Caki2 (cell line): ENCODE results near the gene PALM. TPM values are rescaled to one million over a fixed set of nuclear protein-coding genes. Genes with fewer than 3 reads are reported as not detected.
A peak's percentile ranks its signal among the peaks of the same experiment; 100 is the strongest.

Experiments used
- DNase-seq: peaks from one replicate; pipeline ENCODE4 v3.0.0-alpha.2; 2015; ENCODE audit warnings: low read depth
- in situ Hi-C: cut with HindIII; loops from 2 replicates; pipeline ENCODE4 v1.10.0; 2016; ENCODE audit warnings: low sequenced_read_pairs, low pct_unique_long_range_greater_than_20kb, mixed read lengths
- total RNA-seq: library from RNA; depleted of rRNA; stranded (reverse); fragments of >200 nt; shearing (Covaris generic); gene quantifications from 2 replicates; pipeline ENCODE4 v1.2.3, GENCODE V29; 2014; ENCODE audit warnings: low replicate concordance

Gene PALM
- total RNA-seq, 1 experiment from 2014 or later, result 14.1 TPM

DNA sequence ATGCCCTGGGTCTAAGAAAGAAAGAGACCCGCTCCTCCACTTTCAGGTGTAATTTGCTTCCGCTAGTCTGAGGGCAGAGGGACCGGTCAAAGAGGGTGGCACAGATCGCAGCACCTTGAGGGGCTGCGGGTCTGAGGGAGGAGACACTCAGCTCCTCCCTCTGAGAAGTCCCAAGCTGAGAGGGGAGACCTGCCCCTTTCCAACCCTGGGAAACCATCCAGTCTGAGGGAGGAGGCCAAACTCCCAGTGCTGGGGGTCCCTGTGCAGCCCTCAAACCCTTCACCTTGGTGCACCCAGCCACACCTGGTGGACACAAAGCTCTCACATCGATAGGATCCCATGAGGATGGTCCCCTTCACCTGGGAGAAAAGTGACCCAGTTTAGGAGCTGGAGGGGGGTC, 55.1 kb downstream of the PALM start:
- DNase-seq, result no peak
- in situ Hi-C loops, result no loop called here

- no peak for DNase-seq
- in situ Hi-C loops, result no loop called here
Observed at GRCh38 chr19:764301-764700, 55.6 kb downstream of the PALM start.

GRCh38 chr19:765179-765738, 56.5 kb downstream of the PALM start:
- in situ Hi-C loops, result no loop called here
- no peak for DNase-seq

DNA sequence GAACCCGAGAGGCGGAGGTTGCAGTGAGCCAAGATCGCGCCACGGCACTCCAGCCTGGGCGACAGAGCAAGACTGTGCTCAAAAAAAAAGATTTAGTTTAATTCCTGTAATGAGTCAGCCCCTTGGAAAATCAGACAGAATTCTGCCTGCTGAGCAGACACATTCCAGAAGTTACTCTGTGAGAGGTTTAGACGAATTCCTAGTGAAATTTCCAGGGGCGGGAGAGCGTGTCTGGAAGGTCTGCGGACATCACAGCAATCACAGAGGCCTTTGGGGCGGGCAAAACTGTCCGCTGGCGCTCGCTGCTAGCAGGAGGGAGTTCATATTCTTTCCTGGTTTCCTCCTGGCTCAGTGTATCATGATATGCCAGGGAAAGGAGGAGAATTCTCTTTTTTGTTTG, 59.7 kb downstream of the PALM start:
- DNase-seq, result peak; percentile 72
- in situ Hi-C loops, result no loop called here

GRCh38 chr19:769616-770015, 60.9 kb downstream of the PALM start:
- in situ Hi-C loops, result no loop called here
- no peak for DNase-seq

DNA sequence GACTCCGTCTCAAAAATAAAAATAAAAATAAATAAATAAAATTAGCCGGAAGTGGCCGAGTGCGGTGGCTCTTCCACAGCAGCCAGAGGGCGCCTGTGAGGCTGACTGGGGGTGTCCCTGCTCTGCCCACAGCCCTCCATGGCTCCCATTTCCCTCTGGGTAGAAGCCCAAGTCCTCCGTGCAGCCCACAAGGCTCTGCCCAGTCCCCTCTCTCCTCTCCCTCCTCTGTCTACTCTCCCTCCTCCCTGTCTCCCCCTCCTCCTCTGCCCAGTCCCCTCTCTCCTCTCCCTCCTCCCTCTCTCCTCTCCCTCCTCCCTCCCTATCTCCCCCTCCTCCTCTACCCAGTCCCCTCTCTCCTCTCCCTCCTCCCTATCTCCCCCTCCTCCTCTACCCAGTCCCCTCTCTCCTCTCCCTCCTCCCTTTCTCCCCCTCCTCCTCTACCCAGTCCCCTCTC, 62.6 kb downstream of the PALM start:
- no peak for DNase-seq
- in situ Hi-C loops, result no loop called here

- no peak for DNase-seq
- in situ Hi-C loops, result no loop called here
Observed at GRCh38 chr19:772063-772462, 63.3 kb downstream of the PALM start.

- in situ Hi-C loops, result no loop called here
- peak; percentile 61 for DNase-seq
Observed at GRCh38 chr19:772730-773436, 64.1 kb downstream of the PALM start.

DNA sequence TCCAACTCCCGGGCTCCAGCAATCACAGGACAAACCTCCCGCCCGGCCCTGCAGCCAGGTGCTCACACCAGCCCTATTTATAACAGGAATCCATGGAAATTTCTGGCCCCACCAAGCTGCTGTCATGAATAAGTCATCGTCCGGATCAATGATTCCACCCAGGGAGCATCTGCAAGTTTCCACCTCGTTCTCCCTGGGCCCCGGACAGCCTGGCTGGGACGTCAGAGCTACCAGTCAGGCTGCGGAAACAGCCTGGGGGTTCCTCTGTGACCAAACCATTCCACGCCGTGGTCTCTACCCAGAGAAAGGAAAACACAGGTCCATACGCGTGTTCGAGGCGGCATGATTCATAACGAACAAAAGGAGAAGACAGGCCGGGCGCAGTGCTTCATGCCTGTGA, 67.8 kb downstream of the PALM start:
- in situ Hi-C loops, result no loop called here

DNA sequence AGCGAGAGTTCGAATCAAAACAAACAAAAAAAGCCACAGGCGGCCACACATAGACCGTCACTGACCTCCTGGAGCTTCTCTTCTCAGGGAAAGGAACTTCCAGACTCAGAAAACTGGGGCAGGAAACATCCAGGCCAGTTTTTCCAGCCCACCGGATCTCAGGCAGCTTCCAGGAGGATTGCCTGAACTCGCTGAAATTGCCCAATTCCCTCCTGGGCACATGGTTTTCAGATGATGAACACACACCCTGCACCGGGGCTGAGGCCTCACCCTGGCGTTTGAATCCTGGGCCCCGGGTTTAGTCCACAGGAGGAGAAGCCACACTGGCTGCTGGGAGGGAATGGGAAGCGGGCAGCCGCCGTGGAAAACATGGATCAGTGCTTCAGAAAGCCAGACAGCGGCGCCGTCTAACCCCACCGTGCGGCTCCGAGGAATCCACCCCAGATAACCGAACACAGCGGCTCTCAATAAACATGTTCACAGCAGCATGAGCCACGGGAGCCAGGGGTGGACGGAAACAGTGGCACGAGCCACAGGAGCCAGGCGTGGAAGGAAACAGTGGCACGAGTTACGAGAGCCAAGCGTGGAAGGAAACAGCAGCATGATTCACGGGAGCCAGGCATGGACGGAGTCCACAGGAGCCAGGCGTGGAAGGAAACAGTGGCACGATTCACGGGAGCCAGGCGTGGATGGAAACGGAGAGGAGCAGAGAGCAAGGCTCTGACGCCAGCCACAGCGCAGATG, 70.3 kb downstream of the PALM start:
- in situ Hi-C loops, result no loop called here
- DNase-seq, result peak; percentile 72

More for the DNA sequence above, 67.8 kb downstream of the PALM start:
- DNase-seq, result peak; percentile 56

GRCh38 chr19:780935-781334, 72.2 kb downstream of the PALM start:
- in situ Hi-C loops, result no loop called here
- DNase-seq, result no peak

DNA sequence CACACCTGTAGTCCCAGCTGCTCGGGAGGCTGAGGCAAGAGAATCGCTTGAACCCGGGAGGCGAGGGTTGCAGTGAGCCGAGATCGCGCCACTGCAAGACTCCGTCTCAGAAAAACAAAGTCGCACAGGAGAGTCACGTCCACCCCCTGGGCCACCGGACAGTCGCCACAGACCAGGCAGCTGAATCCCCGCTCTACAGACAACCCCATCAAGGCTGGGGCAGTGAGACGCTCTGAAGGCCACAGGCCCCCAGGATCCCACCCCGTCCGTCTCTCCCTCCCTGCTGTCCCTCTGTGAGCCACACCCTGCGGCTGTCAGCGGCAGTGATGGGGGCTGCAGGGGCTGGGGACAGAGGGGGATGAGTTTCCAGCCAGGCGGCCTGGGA, 73.1 kb downstream of the PALM start:
- in situ Hi-C loops, result no loop called here

GRCh38 chr19:782185-782877, 73.6 kb downstream of the PALM start:
- DNase-seq, result peak; percentile 85
- in situ Hi-C loops, result no loop called here

More for the DNA sequence above, 73.1 kb downstream of the PALM start:
- no peak for DNase-seq

GRCh38 chr19:782878-783668, 74.3 kb downstream of the PALM start:
- no peak for DNase-seq
- in situ Hi-C loops, result no loop called here

DNA sequence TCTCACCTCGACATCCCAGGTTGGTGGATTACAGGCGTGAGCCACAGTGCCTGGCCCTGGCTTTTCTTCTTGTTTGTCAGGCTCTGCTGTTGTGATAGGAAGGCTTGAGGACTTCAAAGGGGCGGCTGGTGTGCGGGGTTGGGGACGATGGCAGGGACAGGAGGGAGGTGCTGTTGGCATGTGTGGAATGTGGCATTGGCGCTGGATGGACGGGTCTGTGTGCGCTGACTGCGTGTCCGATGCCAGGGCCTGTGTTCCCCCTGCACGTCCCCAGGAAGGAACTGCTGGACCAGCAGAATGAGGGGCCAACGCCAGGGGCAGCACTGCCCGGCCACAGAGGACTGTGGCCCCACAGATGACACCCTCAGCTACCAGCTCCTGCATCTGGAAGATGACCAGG, 75.8 kb downstream of the PALM start:
- DNase-seq, result no peak
- in situ Hi-C loops, result no loop called here

DNA sequence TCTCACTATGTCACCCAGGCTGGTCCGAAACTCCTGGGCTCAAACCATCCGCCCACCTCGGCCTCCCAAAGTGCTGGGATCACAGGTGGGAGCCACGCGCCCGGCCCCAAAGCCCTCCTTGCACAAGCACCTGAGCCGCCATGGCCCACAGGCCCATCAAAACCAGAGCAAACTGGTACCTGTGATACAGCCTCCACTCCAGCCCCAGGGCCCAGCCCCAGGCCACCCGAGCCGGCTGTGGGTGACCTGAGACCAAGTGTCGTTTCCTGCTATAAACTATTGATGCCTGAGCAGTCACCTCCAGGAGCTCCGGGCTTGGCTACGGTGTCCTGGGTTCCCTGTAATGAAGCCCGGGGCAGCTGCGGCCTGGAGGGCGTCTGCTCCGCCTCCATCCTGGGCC, 78.8 kb downstream of the PALM start:
- in situ Hi-C loops, result no loop called here
- DNase-seq, result no peak

- in situ Hi-C loops, result no loop called here
Observed at GRCh38 chr19:788686-788982, 79.9 kb downstream of the PALM start.

DNA sequence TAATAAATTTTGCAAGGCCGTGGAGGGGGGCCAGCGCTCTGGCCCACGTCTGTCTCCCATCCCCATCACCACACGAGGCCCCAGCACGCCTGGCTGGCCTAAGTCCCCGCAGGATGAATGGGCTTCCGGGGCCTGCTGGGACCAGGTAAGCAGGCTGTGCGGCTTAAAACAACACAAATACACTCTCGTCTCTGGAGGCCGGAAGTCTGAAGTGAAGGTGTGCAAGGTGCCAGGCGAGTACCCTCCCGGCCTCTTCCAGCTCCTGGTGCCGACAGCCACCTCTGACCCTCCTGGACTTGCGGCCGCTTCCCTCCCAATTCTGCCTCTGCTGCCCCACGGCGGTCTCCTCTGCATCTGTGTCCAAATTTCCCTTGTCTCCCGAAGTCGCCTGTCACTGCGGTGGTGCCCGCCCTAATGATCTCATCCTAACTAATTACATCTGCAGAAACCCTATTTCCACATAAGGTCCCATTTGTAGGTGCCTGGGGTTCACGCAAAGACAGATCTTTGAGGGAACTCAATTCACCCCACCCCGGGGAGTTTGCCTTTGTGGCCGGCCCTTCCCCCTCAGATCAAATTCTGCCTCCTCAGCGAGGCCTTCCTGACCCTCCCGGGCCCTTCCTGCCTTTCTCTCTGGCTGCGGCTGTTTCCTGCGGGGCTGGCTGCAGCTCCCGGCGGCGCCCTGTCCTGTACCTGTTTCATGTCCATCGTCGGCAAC, 80.4 kb downstream of the PALM start:
- no peak for DNase-seq
- in situ Hi-C loops, result no loop called here

More at GRCh38 chr19:788686-788982, 79.9 kb downstream of the PALM start:
- no peak for DNase-seq
